ENCODE data around the gene TMEM202. TPM values are rescaled to one million over a fixed set of nuclear protein-coding genes. Genes with fewer than 3 reads are reported as not detected.

TMEM202 gene
- total and polyA plus RNA-seq, 10 of the 15 experiments (the other 5 are each of a cell fraction or from before 2014, with no cell fraction given): not detected

DNA sequence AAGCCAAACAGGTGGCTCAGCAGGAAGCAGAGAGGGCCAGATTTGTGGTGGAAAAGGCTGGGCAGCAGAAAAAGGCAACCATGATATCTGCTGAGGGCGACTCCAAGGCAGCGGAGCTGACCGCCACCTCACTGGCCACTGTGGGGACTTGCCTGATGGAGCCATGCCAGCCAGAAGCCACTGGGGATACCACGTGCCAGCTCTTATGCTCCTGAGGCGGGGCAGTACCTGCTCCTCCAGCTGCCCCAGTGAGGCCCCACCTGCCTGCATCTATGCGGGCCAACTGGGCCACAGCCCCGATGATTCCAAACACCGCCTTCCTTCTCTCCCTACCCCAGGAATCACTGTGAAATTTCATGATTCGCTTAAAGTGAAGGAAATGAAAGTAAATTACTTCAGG, 53.1 kb downstream of the TMEM202 start:
- ChIA-PET SMC1A (ENCODE audit: uncharacterized antibody, unreplicated experiment) (no interaction called here), POLR2A (no interaction called here), RAD21 (ENCODE audit: unreplicated experiment) (no interaction called here), CTCF (no interaction called here)
- in situ Hi-C loops (cut with MboI): no loop called here
- H3K9ac ChIP-seq (ENCODE audit: control insufficient read depth, insufficient read depth, low read length): no peak overlapping the region
- BruUV-seq (replicated peaks): no TSS peak
- no peaks in the 10 kb centered on the region for H3K36me3 ChIP-seq (ENCODE audit: control insufficient read depth in 2 of 2, insufficient read depth in 2 of 2, low read length in 1 of 2)
- no peak overlapping the region for H3K4me3 ChIP-seq
- intact Hi-C loops (cut with micrococcal nuclease; ENCODE audit: unreplicated experiment): no loop called here
- FAIRE-seq (no peak), ATAC-seq (no peak), DNase-seq (ENCODE audit: low read depth, low spot score) (no peak)
- H3K27ac ChIP-seq (ENCODE audit: control insufficient read depth, insufficient read depth): no peak overlapping the region
- H3K27me3 ChIP-seq (replicated peaks in 1 of 2; ENCODE audit: control insufficient read depth in 2 of 2, insufficient read depth in 2 of 2, low read length in 1 of 2): no peaks in the 10 kb centered on the region
- H3K9me3 ChIP-seq (replicated peaks; ENCODE audit: control insufficient read depth, insufficient read depth, low read length): no peaks in the 10 kb centered on the region
- no peaks in the 10 kb centered on the region for H4K20me1 ChIP-seq (ENCODE audit: control insufficient read depth, insufficient read depth)
- no peak overlapping the region for H2AFZ ChIP-seq (ENCODE audit: control insufficient read depth, low read depth, low read length)
- H3K79me2 ChIP-seq (ENCODE audit: control insufficient read depth, insufficient read depth, low read length): no peaks in the 10 kb centered on the region
- TF ChIP-seq HDGF (IDR thresholded peaks at IDR 0.05) (no peak), IKZF2 (IDR thresholded peaks at IDR 0.05) (no peak), TAF1 (IDR thresholded peaks at IDR 0.05; ENCODE audit: borderline replicate concordance, low read depth, low read length) (no peak), SIX5 (IDR thresholded peaks at IDR 0.05; ENCODE audit: low read depth, low read length, severe bottlenecking) (no peak), ATF3 (IDR thresholded peaks at IDR 0.05; ENCODE audit: borderline replicate concordance, extremely low read depth, low read depth, low read length) (no peak)
- TF ChIP-seq, protein P1, sequence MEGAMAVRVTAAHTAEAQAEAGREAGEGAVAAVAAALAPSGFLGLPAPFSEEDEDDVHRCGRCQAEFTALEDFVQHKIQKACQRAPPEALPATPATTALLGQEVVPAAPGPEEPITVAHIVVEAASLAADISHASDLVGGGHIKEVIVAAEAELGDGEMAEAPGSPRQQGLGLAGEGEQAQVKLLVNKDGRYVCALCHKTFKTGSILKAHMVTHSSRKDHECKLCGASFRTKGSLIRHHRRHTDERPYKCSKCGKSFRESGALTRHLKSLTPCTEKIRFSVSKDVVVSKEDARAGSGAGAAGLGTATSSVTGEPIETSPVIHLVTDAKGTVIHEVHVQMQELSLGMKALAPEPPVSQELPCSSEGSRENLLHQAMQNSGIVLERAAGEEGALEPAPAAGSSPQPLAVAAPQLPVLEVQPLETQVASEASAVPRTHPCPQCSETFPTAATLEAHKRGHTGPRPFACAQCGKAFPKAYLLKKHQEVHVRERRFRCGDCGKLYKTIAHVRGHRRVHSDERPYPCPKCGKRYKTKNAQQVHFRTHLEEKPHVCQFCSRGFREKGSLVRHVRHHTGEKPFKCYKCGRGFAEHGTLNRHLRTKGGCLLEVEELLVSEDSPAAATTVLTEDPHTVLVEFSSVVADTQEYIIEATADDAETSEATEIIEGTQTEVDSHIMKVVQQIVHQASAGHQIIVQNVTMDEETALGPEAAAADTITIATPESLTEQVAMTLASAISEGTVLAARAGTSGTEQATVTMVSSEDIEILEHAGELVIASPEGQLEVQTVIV (IDR thresholded peaks at IDR 0.05; ENCODE audit: borderline replicate concordance, partially characterized antibody): no peak
- TF ChIP-seq, protein P2, sequence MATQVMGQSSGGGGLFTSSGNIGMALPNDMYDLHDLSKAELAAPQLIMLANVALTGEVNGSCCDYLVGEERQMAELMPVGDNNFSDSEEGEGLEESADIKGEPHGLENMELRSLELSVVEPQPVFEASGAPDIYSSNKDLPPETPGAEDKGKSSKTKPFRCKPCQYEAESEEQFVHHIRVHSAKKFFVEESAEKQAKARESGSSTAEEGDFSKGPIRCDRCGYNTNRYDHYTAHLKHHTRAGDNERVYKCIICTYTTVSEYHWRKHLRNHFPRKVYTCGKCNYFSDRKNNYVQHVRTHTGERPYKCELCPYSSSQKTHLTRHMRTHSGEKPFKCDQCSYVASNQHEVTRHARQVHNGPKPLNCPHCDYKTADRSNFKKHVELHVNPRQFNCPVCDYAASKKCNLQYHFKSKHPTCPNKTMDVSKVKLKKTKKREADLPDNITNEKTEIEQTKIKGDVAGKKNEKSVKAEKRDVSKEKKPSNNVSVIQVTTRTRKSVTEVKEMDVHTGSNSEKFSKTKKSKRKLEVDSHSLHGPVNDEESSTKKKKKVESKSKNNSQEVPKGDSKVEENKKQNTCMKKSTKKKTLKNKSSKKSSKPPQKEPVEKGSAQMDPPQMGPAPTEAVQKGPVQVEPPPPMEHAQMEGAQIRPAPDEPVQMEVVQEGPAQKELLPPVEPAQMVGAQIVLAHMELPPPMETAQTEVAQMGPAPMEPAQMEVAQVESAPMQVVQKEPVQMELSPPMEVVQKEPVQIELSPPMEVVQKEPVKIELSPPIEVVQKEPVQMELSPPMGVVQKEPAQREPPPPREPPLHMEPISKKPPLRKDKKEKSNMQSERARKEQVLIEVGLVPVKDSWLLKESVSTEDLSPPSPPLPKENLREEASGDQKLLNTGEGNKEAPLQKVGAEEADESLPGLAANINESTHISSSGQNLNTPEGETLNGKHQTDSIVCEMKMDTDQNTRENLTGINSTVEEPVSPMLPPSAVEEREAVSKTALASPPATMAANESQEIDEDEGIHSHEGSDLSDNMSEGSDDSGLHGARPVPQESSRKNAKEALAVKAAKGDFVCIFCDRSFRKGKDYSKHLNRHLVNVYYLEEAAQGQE (IDR thresholded peaks at IDR 0.05; ENCODE audit: low read depth, low read length): no peak
- H3K4me1 ChIP-seq (ENCODE audit: control insufficient read depth, insufficient read depth, low read length): no peaks in the 10 kb centered on the region
- 56% methylated on average over 9 of the region's 9 CpGs for WGBS (ENCODE audit: insufficient coverage, insufficient replicate concordance, low lambda C conversion rate, missing lambda C conversion rate)
- H3K4me2 ChIP-seq (ENCODE audit: control insufficient read depth, insufficient read depth): no peak overlapping the region

Measured in GM12878 (cell line).